Muscle of leg (tissue), 11 donors: ENCODE results near the gene BCAS4. TPM values are rescaled to one million over a fixed set of nuclear protein-coding genes. Genes with fewer than 3 reads are reported as not detected.

Experiments used
- DNase-seq: peaks from one replicate; pipeline ENCODE4 v3.0.0; 2013
- H3K27ac ChIP-seq: one replicate; pipeline ENCODE4 v1.5.1; 2013; ENCODE audit warnings: mild to moderate bottlenecking, low read length, control low read depth
- H3K27me3 ChIP-seq: one replicate; pipeline ENCODE4 v1.6.1; 2013; ENCODE audit warnings: low read length; ENCODE audit not compliant: control insufficient read depth, insufficient read depth
- H3K36me3 ChIP-seq: one replicate; pipeline ENCODE4 v1.6.1; 2013; ENCODE audit warnings: low read length; ENCODE audit not compliant: control insufficient read depth, insufficient read depth
- H3K4me1 ChIP-seq: one replicate; pipeline ENCODE4 v1.6.1; 2013; ENCODE audit warnings: low read length; ENCODE audit not compliant: control insufficient read depth, insufficient read depth
- H3K4me3 ChIP-seq: one replicate; pipeline ENCODE4 v1.5.1; 2013; ENCODE audit warnings: low read length, control low read depth
- H3K9me3 ChIP-seq: replicated peaks from 2 replicates; pipeline ENCODE4 v1.6.1; 2013; ENCODE audit warnings: low read depth, low read length; ENCODE audit not compliant: control insufficient read depth
- WGBS: methylation state at CpG from one replicate; pipeline ENCODE4 v1.1.5; 2013; ENCODE audit warnings: missing lambda C conversion rate; ENCODE audit not compliant: insufficient coverage; 5-methylcytosine and 5-hydroxymethylcytosine counted together
- polyA plus RNA-seq, 8 donors: library from polyadenylated mRNA; unstranded; fragments of 120-200 nt; gene quantifications; one replicate each; pipeline versions ENCODE4 v1.2.1 to v1.2.3, GENCODE V29; 2013; ENCODE audit warnings: inconsistent platforms in 1 of 8, low replicate concordance in 1 of 8; ENCODE audit not compliant: insufficient read length in 8 of 8, insufficient read depth in 1 of 8
- total RNA-seq: library from RNA; stranded (reverse); fragments of 120-200 nt; gene quantifications from one replicate; pipeline ENCODE4 v1.2.4, GENCODE V29; 2013

BCAS4 gene
- total and polyA plus RNA-seq, 9 donors: 3.4 to 5.8 (median 4.0) TPM

GRCh38 chr20:50837532-50838321 is 42.9 kb downstream of the BCAS4 start:
- peaks cover 12% of the 10 kb centered on the region for H3K4me1 ChIP-seq
- H3K27ac ChIP-seq: peak overlapping the region; percentile 10
- WGBS: 40% methylated on average over 12 of the region's 22 CpGs
- H3K9me3 ChIP-seq: no peaks in the 10 kb centered on the region
- no peaks in the 10 kb centered on the region for H3K27me3 ChIP-seq
- H3K4me3 ChIP-seq: no peak overlapping the region
- H3K36me3 ChIP-seq: peaks cover under 1% of the 10 kb centered on the region
- peak; percentile 79 for DNase-seq

- peaks cover 12% of the 10 kb centered on the region for H3K4me1 ChIP-seq
- no peak overlapping the region for H3K4me3 ChIP-seq
- H3K36me3 ChIP-seq: peaks cover under 1% of the 10 kb centered on the region
- WGBS: 89% methylated on average over 7 of the region's 8 CpGs
- peak overlapping the region; percentile 10 for H3K27ac ChIP-seq
- H3K9me3 ChIP-seq: no peaks in the 10 kb centered on the region
- no peak for DNase-seq
- no peaks in the 10 kb centered on the region for H3K27me3 ChIP-seq
Observed at GRCh38 chr20:50838322-50838625, 43.4 kb downstream of the BCAS4 start.

- H3K4me1 ChIP-seq: peaks cover 12% of the 10 kb centered on the region
- no peaks in the 10 kb centered on the region for H3K27me3 ChIP-seq
- H3K4me3 ChIP-seq: no peak overlapping the region
- WGBS: 100% methylated on average over 1 of the region's 8 CpGs
- no peak overlapping the region for H3K27ac ChIP-seq
- H3K36me3 ChIP-seq: peaks cover 3% of the 10 kb centered on the region
- no peak for DNase-seq
- H3K9me3 ChIP-seq: no peaks in the 10 kb centered on the region
Observed at GRCh38 chr20:50838707-50839385, 44.0 kb downstream of the BCAS4 start.

GRCh38 chr20:50842821-50843220 is 48.0 kb downstream of the BCAS4 start:
- Histone ChIP-seq H3K4me3 (no peak overlapping the region), H3K4me1 (peaks cover 4% of the 10 kb centered on the region), H3K27me3 (no peaks in the 10 kb centered on the region), H3K9me3 (no peaks in the 10 kb centered on the region), H3K27ac (no peak overlapping the region), H3K36me3 (peaks cover 3% of the 10 kb centered on the region)
- DNase-seq: no peak
- WGBS: 88% methylated on average over 4 of the region's 5 CpGs

DNA sequence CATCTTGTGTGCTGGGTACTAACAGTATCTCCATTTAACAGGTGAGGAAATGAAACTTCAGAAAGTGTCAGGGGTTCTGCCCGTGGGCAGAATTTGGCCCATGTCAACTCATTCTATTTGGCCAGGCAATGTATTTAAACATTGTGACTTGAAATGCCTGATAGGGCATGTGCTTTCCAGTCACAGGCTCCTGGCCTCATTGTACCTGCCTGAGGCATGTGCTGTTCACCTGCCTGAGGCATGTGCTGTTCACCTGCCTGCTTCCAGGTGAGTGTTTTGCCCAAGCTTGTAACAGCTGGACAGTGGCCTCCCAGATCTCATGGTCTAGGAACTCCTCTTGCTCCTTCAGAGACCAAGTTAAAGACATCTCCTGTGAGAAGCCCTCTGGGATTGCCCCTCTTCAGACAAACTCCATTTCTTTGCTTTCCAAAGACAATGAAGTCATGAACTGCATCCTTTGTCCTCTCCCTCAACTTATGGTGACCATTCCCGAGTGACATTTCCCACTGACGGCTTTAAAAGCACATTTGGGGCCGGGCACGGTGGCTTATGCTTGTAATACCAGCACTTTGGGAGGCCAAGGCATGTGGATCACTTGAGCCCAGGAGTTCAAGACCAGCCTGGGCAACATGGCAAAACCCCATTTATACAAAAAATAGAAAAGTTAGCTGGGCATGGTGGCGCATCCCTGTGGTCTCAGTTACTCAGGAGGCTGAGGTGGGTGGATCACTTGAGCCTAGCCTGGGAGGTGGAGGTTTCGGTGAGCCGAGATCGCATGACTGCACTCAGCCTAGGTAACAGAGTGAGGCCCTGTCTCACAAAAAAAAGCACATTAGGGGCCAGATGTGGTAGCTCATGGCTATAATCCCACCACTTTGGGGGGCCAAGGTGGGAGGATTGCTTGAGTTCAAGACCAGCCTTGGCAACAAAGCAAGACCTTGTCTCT is 48.7 kb downstream of the BCAS4 start:
- H3K9me3 ChIP-seq: no peaks in the 10 kb centered on the region
- no peaks in the 10 kb centered on the region for H3K27me3 ChIP-seq

DNA sequence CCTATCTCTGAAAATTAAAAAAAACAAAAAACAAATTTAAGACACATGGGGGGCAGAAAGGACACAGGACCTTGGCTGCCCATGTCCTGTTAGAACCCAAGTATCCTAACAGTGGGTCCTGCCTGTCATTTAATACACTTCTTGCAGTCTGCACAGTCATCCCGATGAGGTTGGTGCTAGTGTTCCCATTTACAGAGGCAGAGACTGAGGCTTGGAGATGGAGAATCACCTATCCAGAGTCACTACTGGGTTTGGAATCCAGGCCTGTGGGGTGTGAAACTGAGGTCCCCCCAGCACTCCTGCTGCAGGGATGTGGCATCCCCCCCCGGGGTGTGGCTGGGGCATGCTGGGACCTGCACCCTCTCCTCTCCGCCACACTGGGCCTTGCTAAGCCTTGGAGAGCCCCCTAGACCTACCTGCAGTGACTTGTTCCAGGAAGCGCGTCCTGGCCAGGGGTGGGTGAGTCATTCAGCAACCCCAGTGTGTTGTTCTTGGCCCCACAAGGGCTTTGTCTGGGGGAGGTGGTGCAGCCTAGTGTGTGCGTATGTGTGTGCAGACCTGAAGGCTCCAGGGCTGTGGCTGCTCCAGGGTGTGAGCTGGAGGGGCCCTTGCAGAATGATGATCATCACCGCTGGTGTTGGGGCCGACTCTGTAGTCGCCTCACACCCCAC is 49.7 kb downstream of the BCAS4 start:
- no peak overlapping the region for H3K27ac ChIP-seq
- no peaks in the 10 kb centered on the region for H3K9me3 ChIP-seq
- peaks cover 3% of the 10 kb centered on the region for H3K36me3 ChIP-seq
- no peak overlapping the region for H3K4me3 ChIP-seq
- 79% methylated on average over 4 of the region's 9 CpGs for WGBS
- DNase-seq: no peak
- H3K4me1 ChIP-seq: peaks cover 14% of the 10 kb centered on the region
- no peaks in the 10 kb centered on the region for H3K27me3 ChIP-seq

More for the DNA sequence above, 48.7 kb downstream of the BCAS4 start:
- Histone ChIP-seq H3K4me3 (no peak overlapping the region), H3K4me1 (peaks cover 5% of the 10 kb centered on the region), H3K27ac (no peak overlapping the region), H3K36me3 (peaks cover 3% of the 10 kb centered on the region)
- 86% methylated on average over 7 of the region's 9 CpGs for WGBS
- no peak for DNase-seq

DNA sequence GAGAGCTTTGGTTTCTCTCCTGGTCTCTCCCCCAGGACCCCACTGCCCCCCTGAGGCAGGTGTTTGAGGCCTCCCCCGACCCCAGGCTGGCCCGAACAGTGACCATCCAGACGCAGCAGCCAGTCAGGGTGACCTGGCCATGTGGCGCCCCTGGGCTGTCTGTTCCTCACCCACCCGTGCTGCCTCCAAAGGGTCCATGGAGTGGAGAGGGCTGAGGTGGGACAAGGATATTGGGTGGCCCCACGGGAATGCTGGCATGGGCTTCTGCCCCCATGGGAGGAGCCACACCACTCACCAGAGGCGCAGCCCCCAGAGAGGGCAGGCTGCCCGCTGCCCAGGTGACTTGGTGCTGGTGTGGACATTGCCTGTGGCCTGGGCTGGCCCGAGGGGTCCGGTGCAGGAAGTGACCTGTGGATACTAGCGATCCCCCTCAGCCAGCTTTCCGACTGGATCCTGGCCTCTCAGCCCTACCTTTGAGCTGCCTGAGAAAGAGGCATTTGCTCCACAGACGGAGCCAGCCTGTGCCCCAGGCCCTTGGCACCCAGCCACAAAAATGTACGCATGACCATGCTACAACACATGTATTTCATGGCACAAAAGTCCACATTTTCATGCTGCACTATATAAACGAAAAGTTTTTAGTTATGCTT is 50.8 kb downstream of the BCAS4 start:
- Histone ChIP-seq H3K9me3 (no peaks in the 10 kb centered on the region), H3K27me3 (no peaks in the 10 kb centered on the region), H3K4me3 (no peak overlapping the region), H3K4me1 (peaks cover 14% of the 10 kb centered on the region), H3K27ac (no peak overlapping the region), H3K36me3 (peaks cover 3% of the 10 kb centered on the region)
- WGBS: 91% methylated on average over 13 of the region's 15 CpGs
- DNase-seq: no peak

DNA sequence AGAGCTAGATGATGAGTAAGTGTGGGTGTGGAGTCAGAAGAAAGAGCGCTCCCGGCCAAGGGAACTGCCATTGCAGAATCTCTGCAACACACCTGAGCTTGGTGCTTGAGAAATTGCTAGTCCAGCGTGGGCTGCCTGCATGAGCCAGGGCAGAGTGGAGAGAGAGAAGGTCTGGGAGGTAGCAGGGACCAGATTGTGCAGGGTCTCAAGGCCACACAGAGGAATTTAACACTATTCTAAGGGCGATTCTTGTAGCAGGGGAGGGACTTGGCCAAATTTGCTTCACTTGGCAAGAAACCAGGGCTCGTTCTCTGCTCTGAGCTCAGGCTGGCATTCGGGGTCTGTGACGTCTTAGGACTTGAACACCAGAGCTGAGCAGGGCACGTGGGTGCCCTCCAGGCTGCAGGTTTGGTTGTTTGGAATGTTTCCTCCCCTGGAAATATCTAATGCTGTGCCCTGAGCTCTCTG is 53.5 kb downstream of the BCAS4 start:
- H3K4me1 ChIP-seq: peaks cover 14% of the 10 kb centered on the region
- no peak overlapping the region for H3K4me3 ChIP-seq
- peaks cover under 1% of the 10 kb centered on the region for H3K36me3 ChIP-seq
- peak overlapping the region; percentile 55 for H3K27ac ChIP-seq
- 25% methylated on average over 6 of the region's 8 CpGs for WGBS
- no peaks in the 10 kb centered on the region for H3K9me3 ChIP-seq
- no peaks in the 10 kb centered on the region for H3K27me3 ChIP-seq
- peak; percentile 59 for DNase-seq
